Progenitor cell of endocrine pancreas (in vitro differentiated cells): Measurements from ENCODE around the gene KCNQ5. TPM values are rescaled to one million over a fixed set of nuclear protein-coding genes. Genes with fewer than 3 reads are reported as not detected.

Experiments
- DNase-seq: peaks from one replicate; pipeline ENCODE4 v3.0.0; 2021; ENCODE audit warnings: low spot score; ENCODE audit not compliant: unreplicated experiment
- H3K27ac Mint-ChIP-seq: 2 replicates; pipeline ENCODE4 v1.8.0; 2021; ENCODE audit warnings: mild to moderate bottlenecking, moderate library complexity, mixed read lengths
- H3K27me3 Mint-ChIP-seq: 2 replicates; pipeline ENCODE4 v1.8.0; 2021; ENCODE audit warnings: mixed read lengths
- H3K36me3 Mint-ChIP-seq: 2 replicates; pipeline ENCODE4 v1.8.0; 2022; ENCODE audit warnings: mixed read lengths; ENCODE audit not compliant: insufficient read depth
- H3K4me1 Mint-ChIP-seq: 2 replicates; pipeline ENCODE4 v1.8.0; 2021; ENCODE audit warnings: low read depth, mixed read lengths
- H3K4me3 Mint-ChIP-seq: 2 replicates; pipeline ENCODE4 v1.8.0; 2021; ENCODE audit warnings: low read depth, mild to moderate bottlenecking, moderate library complexity, mixed read lengths
- H3K9me3 Mint-ChIP-seq: 2 replicates; pipeline ENCODE4 v1.8.0; 2021; ENCODE audit warnings: low read depth, mixed read lengths
- total RNA-seq: library from RNA; stranded (reverse); gene quantifications from 2 replicates; pipeline ENCODE4 v1.2.1, GENCODE V29; 2021
- TF ChIP-seq, protein P1 (sequence below): fragments of 200-600 bp; sonication (generic); IDR thresholded peaks from one replicate; pipeline ENCODE4 v1.5.0; 2021; ENCODE audit warnings: antibody characterized with exemption, mild to moderate bottlenecking; ENCODE audit not compliant: unreplicated experiment

Gene KCNQ5
- total RNA-seq, 1 donor from 2014 or later, result 1.0 TPM

DNA sequence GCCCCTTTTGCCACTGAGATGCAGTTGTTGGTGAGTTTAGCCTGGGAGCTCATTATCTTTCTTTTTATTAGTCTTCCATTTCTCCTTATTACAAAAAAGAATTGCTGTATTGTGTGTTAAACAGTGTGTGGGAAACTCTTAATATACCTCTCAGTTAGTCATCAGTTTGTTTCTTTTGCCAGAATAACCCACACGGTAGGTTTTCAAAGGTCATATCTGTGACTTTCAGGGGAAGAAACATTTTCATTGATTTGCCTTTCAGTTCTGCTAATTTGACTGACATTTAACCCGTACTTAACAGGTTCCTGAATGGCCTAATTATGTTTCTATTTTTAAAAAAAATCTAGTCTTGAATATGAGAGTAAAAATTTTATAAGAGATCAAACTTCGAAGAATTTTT lies 458.1 kb downstream of the KCNQ5 start:
- TF ChIP-seq, protein P1, sequence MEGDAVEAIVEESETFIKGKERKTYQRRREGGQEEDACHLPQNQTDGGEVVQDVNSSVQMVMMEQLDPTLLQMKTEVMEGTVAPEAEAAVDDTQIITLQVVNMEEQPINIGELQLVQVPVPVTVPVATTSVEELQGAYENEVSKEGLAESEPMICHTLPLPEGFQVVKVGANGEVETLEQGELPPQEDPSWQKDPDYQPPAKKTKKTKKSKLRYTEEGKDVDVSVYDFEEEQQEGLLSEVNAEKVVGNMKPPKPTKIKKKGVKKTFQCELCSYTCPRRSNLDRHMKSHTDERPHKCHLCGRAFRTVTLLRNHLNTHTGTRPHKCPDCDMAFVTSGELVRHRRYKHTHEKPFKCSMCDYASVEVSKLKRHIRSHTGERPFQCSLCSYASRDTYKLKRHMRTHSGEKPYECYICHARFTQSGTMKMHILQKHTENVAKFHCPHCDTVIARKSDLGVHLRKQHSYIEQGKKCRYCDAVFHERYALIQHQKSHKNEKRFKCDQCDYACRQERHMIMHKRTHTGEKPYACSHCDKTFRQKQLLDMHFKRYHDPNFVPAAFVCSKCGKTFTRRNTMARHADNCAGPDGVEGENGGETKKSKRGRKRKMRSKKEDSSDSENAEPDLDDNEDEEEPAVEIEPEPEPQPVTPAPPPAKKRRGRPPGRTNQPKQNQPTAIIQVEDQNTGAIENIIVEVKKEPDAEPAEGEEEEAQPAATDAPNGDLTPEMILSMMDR, result no peak
- H3K9me3 Mint-ChIP-seq, result no peaks in the 10 kb centered on the region
- no peaks in the 10 kb centered on the region for H3K36me3 Mint-ChIP-seq
- H3K4me3 Mint-ChIP-seq, result no peak overlapping the region
- no peak for DNase-seq
- H3K4me1 Mint-ChIP-seq, result peaks cover 10% of the 10 kb centered on the region
- H3K27ac Mint-ChIP-seq, result no peak overlapping the region
- H3K27me3 Mint-ChIP-seq, result no peaks in the 10 kb centered on the region

DNA sequence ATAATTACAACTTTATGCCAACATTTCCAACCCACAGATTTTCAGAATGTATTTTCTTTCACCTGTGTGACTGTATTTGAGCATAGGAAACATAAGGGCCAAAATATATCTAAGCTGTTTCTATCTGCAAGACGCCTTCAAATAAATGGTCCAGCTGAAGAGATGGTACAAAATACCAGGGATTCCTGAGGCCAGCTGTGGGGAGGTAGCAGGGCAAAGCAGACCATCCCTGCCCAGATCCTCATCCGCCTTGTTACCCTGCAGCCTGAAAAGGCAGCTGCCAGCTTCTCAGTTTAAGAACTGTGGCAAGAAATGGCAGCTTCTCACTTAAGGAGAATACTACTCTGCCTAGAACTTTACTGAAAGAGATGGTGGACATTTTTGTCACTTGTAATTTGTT lies 460.1 kb downstream of the KCNQ5 start:
- no peak for DNase-seq
- H3K4me1 Mint-ChIP-seq, result peaks cover 10% of the 10 kb centered on the region
- peaks cover 5% of the 10 kb centered on the region for H3K27me3 Mint-ChIP-seq
- H3K9me3 Mint-ChIP-seq, result no peaks in the 10 kb centered on the region
- no peaks in the 10 kb centered on the region for H3K36me3 Mint-ChIP-seq
- H3K27ac Mint-ChIP-seq, result no peak overlapping the region
- no peak overlapping the region for H3K4me3 Mint-ChIP-seq
- TF ChIP-seq, protein P1, result no peak

DNA sequence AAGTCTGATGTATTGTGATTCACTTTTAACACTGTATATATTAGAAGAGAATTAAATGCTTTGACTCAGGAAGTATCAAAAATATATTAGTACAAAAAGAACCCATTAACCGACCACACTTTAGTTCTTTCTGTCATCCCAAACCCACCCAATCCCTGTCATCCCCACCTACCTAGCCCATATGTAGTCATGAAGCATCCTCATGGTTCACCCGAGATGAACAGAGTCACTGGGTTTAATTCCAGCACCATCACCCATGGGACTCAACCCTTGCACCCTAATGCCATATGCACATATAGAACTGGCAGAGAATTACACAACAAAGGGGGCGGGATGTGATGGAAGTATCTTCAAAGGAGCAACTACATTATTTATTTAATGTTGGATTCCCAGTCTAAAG lies 462.0 kb downstream of the KCNQ5 start:
- no peak for DNase-seq
- Mint-ChIP-seq H3K27ac (no peak overlapping the region), H3K36me3 (no peaks in the 10 kb centered on the region), H3K27me3 (peaks cover 16% of the 10 kb centered on the region), H3K4me3 (no peak overlapping the region), H3K9me3 (no peaks in the 10 kb centered on the region), H3K4me1 (peaks cover 10% of the 10 kb centered on the region)
- TF ChIP-seq, protein P1, result no peak

DNA sequence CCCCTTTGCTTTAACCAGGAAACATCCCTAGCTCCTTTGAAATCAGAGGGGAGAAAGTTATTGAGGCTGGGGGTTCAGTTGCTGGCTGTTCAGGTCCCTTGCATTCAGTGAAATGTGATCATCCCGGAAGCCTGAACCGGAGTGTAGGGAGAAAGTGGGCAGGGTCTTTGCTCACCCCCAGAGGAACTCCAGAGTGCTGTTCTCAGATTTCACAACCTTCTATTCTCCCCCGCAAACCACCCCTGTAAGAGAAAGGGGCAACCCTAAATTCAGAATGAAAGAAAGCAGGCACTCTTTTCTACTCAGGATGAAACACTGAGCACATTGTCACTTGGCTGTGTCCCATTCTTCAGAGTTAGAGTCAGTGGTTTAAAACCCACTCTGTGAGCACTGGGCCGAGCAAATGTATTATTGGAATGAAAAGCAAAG lies 463.6 kb downstream of the KCNQ5 start:
- Mint-ChIP-seq H3K4me1 (peaks cover 4% of the 10 kb centered on the region), H3K4me3 (no peak overlapping the region), H3K9me3 (peaks cover 9% of the 10 kb centered on the region), H3K36me3 (no peaks in the 10 kb centered on the region), H3K27ac (no peak overlapping the region), H3K27me3 (peaks cover 16% of the 10 kb centered on the region)
- TF ChIP-seq, protein P1, result no peak
- DNase-seq, result no peak

DNA sequence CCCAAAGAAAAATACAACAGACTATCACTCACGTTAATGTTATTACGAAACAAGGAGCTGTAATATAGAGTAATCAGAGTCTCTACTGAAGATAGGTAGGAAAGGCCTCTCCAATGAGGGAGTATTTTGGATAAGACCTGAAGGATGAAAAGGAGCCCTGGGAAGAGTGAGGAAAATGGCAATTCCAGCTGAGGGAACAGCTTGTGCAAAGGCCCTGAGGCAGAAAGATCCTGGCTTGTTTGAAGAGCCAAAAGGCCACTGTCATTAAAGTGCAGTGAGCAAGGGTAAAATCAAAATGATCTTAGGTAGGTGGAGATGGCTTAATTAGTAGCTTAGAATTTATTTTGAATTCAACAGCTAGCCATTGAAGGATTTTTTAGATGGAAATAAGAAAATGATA lies 464.9 kb downstream of the KCNQ5 start:
- Mint-ChIP-seq H3K27me3 (peaks cover 16% of the 10 kb centered on the region), H3K27ac (no peak overlapping the region), H3K4me3 (no peak overlapping the region), H3K9me3 (peaks cover 13% of the 10 kb centered on the region), H3K36me3 (no peaks in the 10 kb centered on the region), H3K4me1 (peaks cover 4% of the 10 kb centered on the region)
- TF ChIP-seq, protein P1, result no peak
- no peak for DNase-seq
